Activated CD4-positive, alpha-beta T cell treated with anti-CD3 and anti-CD28 coated beads, Interleukin-2, amount 50 U/mL, for 48 hours (primary cell): ENCODE data around the gene EGR2.

Experiments
- DNase-seq, 2 experiments: peaks; one replicate each; pipeline ENCODE4 v3.0.0-alpha.2; 2020

Gene EGR2

GRCh38 chr10:62817766-62818425 lies 1.7 kb upstream of the EGR2 start:
- DNase-seq: peak; percentile 73 to 76

DNA sequence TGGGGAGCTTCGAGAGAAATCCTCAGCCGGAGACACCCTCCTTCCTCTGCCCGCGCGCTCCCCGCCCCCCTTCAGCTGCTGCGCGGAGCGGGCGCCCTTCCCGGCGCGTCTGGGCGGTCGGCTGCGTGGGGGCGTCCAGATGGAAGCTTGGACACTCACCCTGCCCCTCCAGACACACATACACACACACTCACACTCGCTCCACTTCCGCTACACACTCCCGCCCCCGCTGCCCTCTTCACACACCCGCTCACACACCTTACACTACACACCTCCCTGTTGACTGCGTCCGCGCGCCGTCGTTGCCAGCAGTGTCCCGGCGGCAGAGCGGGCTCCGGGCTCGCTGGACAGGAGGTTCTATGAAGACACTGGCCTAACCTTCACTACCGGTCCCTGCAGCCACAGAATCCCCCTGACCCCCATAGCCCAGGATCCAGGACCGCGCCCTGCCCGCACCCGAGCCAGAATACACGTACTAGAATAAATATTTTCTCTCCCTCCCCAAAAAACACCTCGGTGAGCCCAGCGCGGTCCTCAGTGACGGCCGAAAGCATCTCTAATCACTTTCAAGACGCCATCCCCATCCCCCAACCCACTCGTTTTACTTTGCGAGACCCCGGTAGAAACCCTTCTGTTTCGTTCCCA lies 1.1 kb upstream of the EGR2 start:
- peak; percentile 65 to 71 for DNase-seq

GRCh38 chr10:62816076-62816330 lies 163 bp downstream of the EGR2 start:
- no peak for DNase-seq

- peak; percentile 35 to 49 for DNase-seq
Observed at GRCh38 chr10:62815381-62816075, 638 bp downstream of the EGR2 start.

DNA sequence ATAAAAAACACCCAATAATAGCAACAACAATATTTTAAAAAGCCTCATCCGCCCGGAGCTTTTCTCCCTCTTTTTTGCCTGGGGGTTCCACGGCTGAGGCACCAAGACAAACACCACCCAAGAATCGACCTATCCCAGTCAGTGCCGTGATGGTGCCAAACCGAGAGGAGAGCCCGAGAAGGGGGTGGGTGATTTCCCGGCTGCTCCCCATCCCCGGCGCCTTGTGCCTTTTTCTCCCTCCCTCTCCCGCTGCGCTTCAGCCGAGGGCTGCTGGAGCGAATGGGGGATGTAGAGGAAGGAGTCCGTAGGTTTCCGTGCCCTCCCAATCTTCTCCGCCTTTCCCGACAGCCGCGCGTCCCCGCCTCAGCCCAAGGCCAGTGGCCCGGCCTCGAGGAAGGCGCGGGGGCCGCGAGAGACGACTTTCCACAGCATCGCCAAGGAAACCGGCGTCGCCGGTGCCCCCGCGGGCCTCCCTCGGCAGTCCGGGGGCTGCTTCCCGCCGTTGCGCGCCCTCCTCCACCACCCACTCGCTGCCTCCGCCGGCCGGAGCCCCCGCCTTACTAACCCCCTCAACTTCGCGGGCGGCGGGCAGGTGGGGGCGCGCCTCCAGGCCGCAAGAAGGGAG lies 1.3 kb downstream of the EGR2 start:
- peak; percentile 33 to 44 for DNase-seq

GRCh38 chr10:62813981-62814380 lies 2.2 kb downstream of the EGR2 start:
- DNase-seq: peak in 1 of 2 experiments; percentile 12

DNA sequence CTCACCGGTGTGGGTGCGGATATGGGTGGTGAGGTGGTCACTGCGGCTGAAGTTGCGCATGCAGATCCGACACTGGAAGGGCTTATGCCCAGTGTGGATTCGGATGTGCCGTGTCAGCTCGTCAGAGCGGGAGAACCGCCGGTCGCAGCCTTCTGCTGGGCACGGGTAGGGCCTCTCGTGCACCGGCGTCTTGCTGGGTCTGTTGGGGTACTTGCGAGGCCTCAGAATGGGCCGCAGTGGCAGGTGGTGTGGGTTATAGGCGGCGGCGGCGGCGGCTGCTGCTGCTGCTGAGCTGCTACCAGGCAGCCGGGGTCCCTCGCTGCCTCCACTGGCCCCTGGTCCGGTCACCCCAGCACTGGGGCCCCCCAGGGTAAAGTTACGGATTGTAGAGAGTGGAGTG lies 2.7 kb downstream of the EGR2 start:
- peak in 1 of 2 experiments; percentile 13 for DNase-seq

GRCh38 chr10:62812672-62813439 lies 3.3 kb downstream of the EGR2 start:
- no peak for DNase-seq

DNA sequence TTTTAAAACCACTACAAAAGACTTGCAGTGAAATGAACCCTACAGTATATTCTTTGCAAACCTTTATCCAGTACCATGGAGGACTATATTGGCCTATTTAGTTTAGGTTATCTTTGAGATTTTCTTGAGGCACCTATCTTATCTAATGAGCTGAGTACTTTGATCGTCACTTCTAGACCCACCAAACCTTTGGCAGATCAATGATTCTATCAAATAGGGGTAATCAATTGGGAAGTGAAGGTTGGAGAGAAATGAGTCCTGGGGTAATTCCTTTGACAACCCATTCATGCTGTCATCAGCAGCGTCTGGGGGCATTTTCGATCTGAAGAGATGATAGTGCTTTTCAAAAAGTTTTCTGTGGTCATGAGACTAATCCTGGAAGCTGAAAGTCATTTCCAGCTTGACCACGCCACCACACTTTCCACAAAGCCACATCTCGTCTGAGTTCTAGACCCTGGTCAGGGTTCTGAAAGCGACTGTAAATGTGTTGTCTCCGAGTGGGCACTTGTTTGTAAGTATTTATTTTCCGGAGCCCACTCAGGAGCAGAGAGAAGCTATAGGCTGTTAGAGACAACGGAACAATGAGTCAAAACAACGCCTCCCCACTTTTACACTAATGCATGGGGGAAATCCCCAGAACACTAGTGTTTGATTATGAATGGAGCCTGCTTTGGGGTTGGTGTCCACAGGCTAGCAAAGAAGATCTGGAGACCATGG lies 4.8 kb downstream of the EGR2 start:
- DNase-seq: peak; percentile 87 to 91

GRCh38 chr10:62810156-62810902 lies 5.8 kb downstream of the EGR2 start:
- no peak for DNase-seq

DNA sequence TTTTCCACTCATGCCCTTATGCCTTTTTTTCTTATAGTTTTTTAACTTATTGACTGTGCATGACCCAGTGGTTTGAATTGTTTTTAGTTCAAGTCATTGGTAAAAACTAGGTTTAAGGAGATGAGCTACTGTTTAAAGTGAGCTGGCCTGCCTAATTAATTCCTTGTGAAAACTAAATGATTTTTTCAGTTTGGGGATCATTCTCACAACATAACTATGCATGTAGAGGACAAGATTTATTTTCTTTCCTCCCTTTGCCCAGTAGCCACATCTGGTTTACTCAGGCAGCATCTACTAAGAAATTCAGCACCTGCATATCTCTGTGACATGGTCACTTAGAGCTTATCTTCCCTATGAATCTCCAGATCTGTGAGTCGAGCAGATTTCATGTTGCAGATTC lies 9.9 kb downstream of the EGR2 start:
- no peak for DNase-seq

GRCh38 chr10:62805231-62806099 lies 10.7 kb downstream of the EGR2 start:
- DNase-seq: peak; percentile 26 to 40

- peak; percentile 79 to 83 for DNase-seq
Observed at GRCh38 chr10:62804356-62805230, 11.6 kb downstream of the EGR2 start, which contains the start of gene ADO. TSS of gene ADO (plus strand) at chr10:62804720. CDS start at chr10:62805060, 340 bp downstream.

DNA sequence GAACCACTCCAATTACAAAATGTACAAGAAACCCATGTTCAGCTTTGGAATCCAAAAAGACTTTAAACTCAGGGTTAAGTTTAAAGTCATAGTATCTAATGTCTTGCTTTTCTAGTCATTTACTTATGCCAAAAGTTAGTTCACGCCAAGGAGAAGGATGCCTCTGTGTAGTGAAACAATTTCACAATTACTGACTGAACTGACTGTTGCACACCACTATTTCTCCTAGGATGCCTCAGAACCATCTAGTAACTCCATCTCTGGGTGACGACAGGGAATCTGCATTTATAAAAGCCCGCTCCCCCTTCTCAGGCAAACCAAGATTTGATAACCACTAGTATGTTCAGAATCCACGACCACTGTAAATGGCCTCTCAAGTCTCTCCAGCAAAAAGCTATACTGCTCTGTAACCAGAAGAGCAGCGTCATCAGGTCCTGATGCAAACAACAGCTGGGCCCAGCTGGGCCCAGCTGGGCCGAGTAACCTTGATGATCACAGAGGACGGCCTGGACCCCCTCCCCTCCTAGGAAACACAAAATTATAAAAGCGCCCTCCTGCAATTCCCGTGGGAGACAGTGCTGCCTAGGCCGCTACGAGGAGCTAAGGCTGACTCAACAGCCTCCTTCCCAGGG lies 12.3 kb downstream of the EGR2 start:
- no peak for DNase-seq

GRCh38 chr10:62801871-62802270 lies 14.3 kb downstream of the EGR2 start:
- no peak for DNase-seq

GRCh38 chr10:62796896-62797295 lies 19.3 kb downstream of the EGR2 start:
- DNase-seq: no peak

- DNase-seq: no peak
Observed at GRCh38 chr10:62795762-62796161, 20.4 kb downstream of the EGR2 start.

- no peak for DNase-seq
Observed at GRCh38 chr10:62795100-62795499, 21.1 kb downstream of the EGR2 start.

DNA sequence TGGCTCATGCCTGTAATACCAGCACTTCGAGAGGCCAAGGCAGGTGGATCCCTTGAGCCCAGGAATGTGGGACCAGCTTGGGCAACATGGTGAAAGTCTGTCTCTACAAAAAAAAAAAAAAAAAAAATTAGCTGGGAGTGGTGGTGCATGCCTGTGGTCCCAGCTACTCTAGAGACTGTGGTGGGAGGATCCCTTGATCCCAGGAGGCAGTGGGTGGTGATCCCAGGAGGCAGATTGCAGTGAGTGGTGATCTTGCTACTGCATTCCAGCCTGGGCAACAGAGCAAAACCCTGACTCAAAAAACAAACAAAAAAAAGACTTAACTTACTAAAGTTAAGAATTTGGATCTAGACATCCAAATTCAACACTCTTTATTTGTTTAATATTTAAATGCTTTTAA lies 21.9 kb downstream of the EGR2 start:
- no peak for DNase-seq
